CD8-positive, alpha-beta memory T cell (primary cell): Measurements from ENCODE around the gene MYH15. TPM values are rescaled to one million over a fixed set of nuclear protein-coding genes. Genes with fewer than 3 reads are reported as not detected.

Experiments
- CTCF ChIA-PET: fragments of 350-600 bp; sonication (Branson Sonifier 250); formaldehyde crosslinking; loops from one replicate; lab custom pipeline; 2021; ENCODE audit warnings: antibody characterized with exemption; lab: Charles Lee
- POLR2A ChIA-PET: fragments of 350-600 bp; sonication (Branson Sonifier 250); formaldehyde crosslinking; loops from one replicate; lab custom pipeline; 2021; ENCODE audit warnings: antibody characterized with exemption; lab: Charles Lee
- DNase-seq, 5 donors: peaks; one replicate each; pipeline versions ENCODE4 v3.0.0 to v3.0.0-alpha.2; 2020 to 2022; ENCODE audit warnings: mixed read lengths in 1 of 5
- H3K27ac ChIP-seq: one replicate; pipeline ENCODE4 v1.7.0; 2013; ENCODE audit warnings: low read depth, mild to moderate bottlenecking, low read length, moderate library complexity
- H3K27me3 ChIP-seq: 2 replicates; pipeline ENCODE4 v1.7.0; 2013; ENCODE audit warnings: low read length, mild to moderate bottlenecking; ENCODE audit not compliant: insufficient read depth, poor library complexity, severe bottlenecking
- H3K36me3 ChIP-seq: 2 replicates; pipeline ENCODE4 v1.7.0; 2013; ENCODE audit warnings: mild to moderate bottlenecking, low read length, moderate library complexity; ENCODE audit not compliant: insufficient read depth
- H3K4me1 ChIP-seq: 2 replicates; pipeline ENCODE4 v1.7.0; 2013; ENCODE audit warnings: mild to moderate bottlenecking, low read length, moderate library complexity; ENCODE audit not compliant: insufficient read depth
- H3K4me3 ChIP-seq: 2 replicates; pipeline ENCODE4 v1.7.0; 2013; ENCODE audit warnings: mild to moderate bottlenecking, low read length
- H3K9me3 ChIP-seq: 2 replicates; pipeline ENCODE4 v1.7.0; 2013; ENCODE audit warnings: mild to moderate bottlenecking, low read length
- H3K27ac Mint-ChIP-seq, 8 donors: one replicate each; pipeline ENCODE4 v1.8.0; 2020 to 2021; ENCODE audit warnings: mixed read lengths in 8 of 8, mild to moderate bottlenecking in 6 of 8, inconsistent platforms in 3 of 8, moderate library complexity in 3 of 8
- H3K27me3 Mint-ChIP-seq, 2 donors: one replicate each; pipeline ENCODE4 v1.8.0; 2020 to 2021; ENCODE audit warnings: mixed read lengths in 2 of 2, mild to moderate bottlenecking in 1 of 2, moderate library complexity in 1 of 2
- H3K36me3 Mint-ChIP-seq, 3 donors: one replicate each; pipeline ENCODE4 v1.8.0; 2020 to 2021; ENCODE audit warnings: mixed read lengths in 3 of 3, inconsistent platforms in 1 of 3, mild to moderate bottlenecking in 1 of 3
- H3K4me1 Mint-ChIP-seq, 3 donors: one replicate each; pipeline ENCODE4 v1.8.0; 2020 to 2021; ENCODE audit warnings: mixed read lengths in 3 of 3, inconsistent platforms in 1 of 3, mild to moderate bottlenecking in 1 of 3
- H3K4me3 Mint-ChIP-seq, 7 donors: one replicate each; pipeline ENCODE4 v1.8.0; 2020 to 2021; ENCODE audit warnings: mixed read lengths in 7 of 7, mild to moderate bottlenecking in 6 of 7, moderate library complexity in 4 of 7, inconsistent platforms in 2 of 7
- H3K9me3 Mint-ChIP-seq, 5 donors: one replicate each; pipeline ENCODE4 v1.8.0; 2020 to 2022; ENCODE audit warnings: mixed read lengths in 5 of 5, mild to moderate bottlenecking in 3 of 5, moderate library complexity in 2 of 5, inconsistent platforms in 1 of 5
- polyA plus RNA-seq: library from polyadenylated mRNA; unstranded; fragments of 300-500 nt; fragmentation: Illumina TruSeq; gene quantifications from one replicate; pipeline ENCODE4 v1.2.3, GENCODE V29; 2021
- total RNA-seq, 2 experiments: library from RNA; stranded (reverse); gene quantifications; one replicate each; pipeline ENCODE4 v1.2.3, GENCODE V29; 2021

The MYH15 gene
- total and polyA plus RNA-seq, 3 experiments from 2014 or later: 0.11 to 0.18 TPM; not detected in 1

GRCh38 chr3:108352176-108352575 is 158.2 kb downstream of the MYH15 start:
- H3K27me3 Mint-ChIP-seq: peaks cover 4% of the 10 kb centered on the region in 2 donors
- peaks cover 0 to 4% (median 3%) of the 10 kb centered on the region in 5 donors for H3K9me3 Mint-ChIP-seq
- DNase-seq: no peak
- Histone ChIP-seq H3K9me3 (no peaks in the 10 kb centered on the region), H3K4me3 (no peak overlapping the region), H3K36me3 (no peaks in the 10 kb centered on the region), H3K27me3 (no peaks in the 10 kb centered on the region), H3K4me1 (no peaks in the 10 kb centered on the region), H3K27ac (no peak overlapping the region)
- ChIA-PET POLR2A (no interaction called here), CTCF (no interaction called here)
- no peak overlapping the region for H3K27ac Mint-ChIP-seq
- peaks cover 0 to 12% (median 5%) of the 10 kb centered on the region in 3 donors for H3K36me3 Mint-ChIP-seq
- no peak overlapping the region for H3K4me3 Mint-ChIP-seq
- H3K4me1 Mint-ChIP-seq: no peaks in the 10 kb centered on the region

GRCh38 chr3:108346301-108347227 is 163.8 kb downstream of the MYH15 start:
- Histone ChIP-seq H3K36me3 (no peaks in the 10 kb centered on the region), H3K27me3 (no peaks in the 10 kb centered on the region), H3K9me3 (no peaks in the 10 kb centered on the region), H3K27ac (no peak overlapping the region), H3K4me1 (no peaks in the 10 kb centered on the region), H3K4me3 (no peak overlapping the region)
- Mint-ChIP-seq H3K9me3 (peaks cover 0 to 4% (median 3%) of the 10 kb centered on the region in 5 donors), H3K36me3 (peaks cover 0 to 13% (median 0%) of the 10 kb centered on the region in 3 donors), H3K4me1 (peaks cover 0 to 9% (median 8%) of the 10 kb centered on the region in 3 donors), H3K27ac (no peak overlapping the region), H3K4me3 (no peak overlapping the region), H3K27me3 (peaks cover 3 to 4% of the 10 kb centered on the region in 2 donors)
- ChIA-PET POLR2A (no interaction called here), CTCF (interaction anchor here (0.6 kb wide), 1 partner anchor 37 kb away, joined by 3 read pairs; no protein-coding TSS in a partner anchor)
- no peak for DNase-seq

- H3K27ac Mint-ChIP-seq: peak overlapping the region in 1 of 8 donors; percentile 1
- ChIA-PET CTCF (no interaction called here), POLR2A (no interaction called here)
Observed at GRCh38 chr3:108345492-108346205, 164.7 kb downstream of the MYH15 start.

GRCh38 chr3:108343491-108343890 is 166.9 kb downstream of the MYH15 start:
- no peak overlapping the region for H3K4me3 Mint-ChIP-seq
- H3K36me3 Mint-ChIP-seq: peaks cover 0 to 13% (median 0%) of the 10 kb centered on the region in 3 donors
- Histone ChIP-seq H3K9me3 (no peaks in the 10 kb centered on the region), H3K4me3 (no peak overlapping the region), H3K4me1 (no peaks in the 10 kb centered on the region), H3K36me3 (no peaks in the 10 kb centered on the region), H3K27ac (no peak overlapping the region), H3K27me3 (no peaks in the 10 kb centered on the region)
- H3K27ac Mint-ChIP-seq: no peak overlapping the region
- H3K4me1 Mint-ChIP-seq: peaks cover 0 to 9% (median 8%) of the 10 kb centered on the region in 3 donors
- CTCF ChIA-PET: interaction anchor here (0.8 kb wide), 1 partner anchor 42 kb away, joined by 5 read pairs; no protein-coding TSS in a partner anchor
- peaks cover 2 to 4% of the 10 kb centered on the region in 2 donors for H3K27me3 Mint-ChIP-seq
- H3K9me3 Mint-ChIP-seq: peaks cover 0 to 4% (median 0%) of the 10 kb centered on the region in 5 donors
- DNase-seq: no peak
- POLR2A ChIA-PET: no interaction called here

More at GRCh38 chr3:108345492-108346205, 164.7 kb downstream of the MYH15 start:
- Histone ChIP-seq H3K36me3 (no peaks in the 10 kb centered on the region), H3K27me3 (no peaks in the 10 kb centered on the region), H3K4me1 (no peaks in the 10 kb centered on the region), H3K4me3 (no peak overlapping the region), H3K9me3 (no peaks in the 10 kb centered on the region), H3K27ac (no peak overlapping the region)
- no peak for DNase-seq
- H3K4me3 Mint-ChIP-seq: no peak overlapping the region
- peaks cover 3 to 4% of the 10 kb centered on the region in 2 donors for H3K27me3 Mint-ChIP-seq
- H3K36me3 Mint-ChIP-seq: peaks cover 0 to 13% (median 0%) of the 10 kb centered on the region in 3 donors
- H3K4me1 Mint-ChIP-seq: peaks cover 0 to 9% (median 8%) of the 10 kb centered on the region in 3 donors
- peaks cover 0 to 4% (median 3%) of the 10 kb centered on the region in 5 donors for H3K9me3 Mint-ChIP-seq

GRCh38 chr3:108342837-108343486 is 167.4 kb downstream of the MYH15 start:
- DNase-seq: no peak
- H3K9me3 ChIP-seq: no peaks in the 10 kb centered on the region
- H3K27ac ChIP-seq: no peak overlapping the region
- Mint-ChIP-seq H3K27ac (peak overlapping the region in 1 of 8 donors; percentile 18), H3K4me1 (peaks cover 0 to 9% (median 8%) of the 10 kb centered on the region in 3 donors), H3K9me3 (peaks cover 0 to under 1% (median 0%) of the 10 kb centered on the region in 5 donors), H3K27me3 (peaks cover 0 to 2% of the 10 kb centered on the region in 2 donors), H3K4me3 (no peak overlapping the region), H3K36me3 (peaks cover 0 to 8% (median 0%) of the 10 kb centered on the region in 3 donors)
- no peaks in the 10 kb centered on the region for H3K36me3 ChIP-seq
- H3K4me1 ChIP-seq: no peaks in the 10 kb centered on the region
- POLR2A ChIA-PET: no interaction called here
- H3K4me3 ChIP-seq: no peak overlapping the region
- no peaks in the 10 kb centered on the region for H3K27me3 ChIP-seq
- CTCF ChIA-PET: no interaction called here

- H3K9me3 Mint-ChIP-seq: no peaks in the 10 kb centered on the region
- H3K4me1 Mint-ChIP-seq: peaks cover 0 to 9% (median 8%) of the 10 kb centered on the region in 3 donors
- ChIA-PET CTCF (no interaction called here), POLR2A (no interaction called here)
- H3K4me3 ChIP-seq: no peak overlapping the region
- no peak overlapping the region for H3K27ac Mint-ChIP-seq
- H3K36me3 ChIP-seq: no peaks in the 10 kb centered on the region
- no peak for DNase-seq
- no peaks in the 10 kb centered on the region for H3K27me3 Mint-ChIP-seq
- H3K27ac ChIP-seq: no peak overlapping the region
- no peak overlapping the region for H3K4me3 Mint-ChIP-seq
- H3K9me3 ChIP-seq: no peaks in the 10 kb centered on the region
- H3K27me3 ChIP-seq: no peaks in the 10 kb centered on the region
- H3K4me1 ChIP-seq: no peaks in the 10 kb centered on the region
- H3K36me3 Mint-ChIP-seq: no peaks in the 10 kb centered on the region
Observed at GRCh38 chr3:108341911-108342310, 168.5 kb downstream of the MYH15 start.

GRCh38 chr3:108338901-108339545 is 171.4 kb downstream of the MYH15 start:
- Mint-ChIP-seq H3K27ac (no peak overlapping the region), H3K36me3 (no peaks in the 10 kb centered on the region), H3K9me3 (no peaks in the 10 kb centered on the region), H3K4me1 (peaks cover 0 to 9% (median 8%) of the 10 kb centered on the region in 3 donors), H3K27me3 (no peaks in the 10 kb centered on the region), H3K4me3 (no peak overlapping the region)
- no peak overlapping the region for H3K27ac ChIP-seq
- no peaks in the 10 kb centered on the region for H3K27me3 ChIP-seq
- CTCF ChIA-PET: no interaction called here
- DNase-seq: no peak
- POLR2A ChIA-PET: no interaction called here
- H3K4me1 ChIP-seq: no peaks in the 10 kb centered on the region
- no peak overlapping the region for H3K4me3 ChIP-seq
- H3K9me3 ChIP-seq: no peaks in the 10 kb centered on the region
- no peaks in the 10 kb centered on the region for H3K36me3 ChIP-seq
